Measurements from ENCODE around the gene NDUFAF8.
A peak's percentile ranks its signal among the peaks of the same experiment; 100 is the strongest.

The NDUFAF8 gene

DNA sequence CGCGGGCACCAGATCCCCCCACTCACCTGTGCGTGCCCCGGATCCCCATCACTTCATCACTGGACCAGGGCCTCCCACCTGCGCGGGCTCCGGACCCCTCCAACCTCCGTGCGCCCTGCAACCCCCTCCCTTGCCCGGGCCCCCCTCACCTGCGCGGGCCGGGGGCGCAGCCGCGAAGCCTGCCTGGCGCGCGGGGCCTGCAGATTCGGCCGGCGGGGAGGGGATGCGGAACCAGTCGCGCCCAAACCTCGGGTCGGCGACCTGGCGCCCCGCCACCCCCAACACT lies 16.6 kb upstream of the NDUFAF8 start:
- no peak for TF ChIP-seq POLR2AphosphoS5 (IDR thresholded peaks at IDR 0.05; ENCODE audit: low read depth, low read length)
- TF ChIP-seq SIN3A (IDR thresholded peaks at IDR 0.05; ENCODE audit: borderline replicate concordance, insufficient read depth, low read length) = no peak
- no peak for TF ChIP-seq FOXP2 (optimal IDR thresholded peaks at IDR 0.05; ENCODE audit: borderline replicate concordance, extremely low read depth, extremely low read length, insufficient read depth)
- TF ChIP-seq, protein P1, sequence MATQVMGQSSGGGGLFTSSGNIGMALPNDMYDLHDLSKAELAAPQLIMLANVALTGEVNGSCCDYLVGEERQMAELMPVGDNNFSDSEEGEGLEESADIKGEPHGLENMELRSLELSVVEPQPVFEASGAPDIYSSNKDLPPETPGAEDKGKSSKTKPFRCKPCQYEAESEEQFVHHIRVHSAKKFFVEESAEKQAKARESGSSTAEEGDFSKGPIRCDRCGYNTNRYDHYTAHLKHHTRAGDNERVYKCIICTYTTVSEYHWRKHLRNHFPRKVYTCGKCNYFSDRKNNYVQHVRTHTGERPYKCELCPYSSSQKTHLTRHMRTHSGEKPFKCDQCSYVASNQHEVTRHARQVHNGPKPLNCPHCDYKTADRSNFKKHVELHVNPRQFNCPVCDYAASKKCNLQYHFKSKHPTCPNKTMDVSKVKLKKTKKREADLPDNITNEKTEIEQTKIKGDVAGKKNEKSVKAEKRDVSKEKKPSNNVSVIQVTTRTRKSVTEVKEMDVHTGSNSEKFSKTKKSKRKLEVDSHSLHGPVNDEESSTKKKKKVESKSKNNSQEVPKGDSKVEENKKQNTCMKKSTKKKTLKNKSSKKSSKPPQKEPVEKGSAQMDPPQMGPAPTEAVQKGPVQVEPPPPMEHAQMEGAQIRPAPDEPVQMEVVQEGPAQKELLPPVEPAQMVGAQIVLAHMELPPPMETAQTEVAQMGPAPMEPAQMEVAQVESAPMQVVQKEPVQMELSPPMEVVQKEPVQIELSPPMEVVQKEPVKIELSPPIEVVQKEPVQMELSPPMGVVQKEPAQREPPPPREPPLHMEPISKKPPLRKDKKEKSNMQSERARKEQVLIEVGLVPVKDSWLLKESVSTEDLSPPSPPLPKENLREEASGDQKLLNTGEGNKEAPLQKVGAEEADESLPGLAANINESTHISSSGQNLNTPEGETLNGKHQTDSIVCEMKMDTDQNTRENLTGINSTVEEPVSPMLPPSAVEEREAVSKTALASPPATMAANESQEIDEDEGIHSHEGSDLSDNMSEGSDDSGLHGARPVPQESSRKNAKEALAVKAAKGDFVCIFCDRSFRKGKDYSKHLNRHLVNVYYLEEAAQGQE (IDR thresholded peaks at IDR 0.05; ENCODE audit: insufficient read depth in 1 of 2, low read depth in 2 of 2, low read length in 2 of 2) = no peak
- no peak for TF ChIP-seq TAF1 (IDR thresholded peaks at IDR 0.05; ENCODE audit: borderline replicate concordance, insufficient read depth, low read length)

DNA sequence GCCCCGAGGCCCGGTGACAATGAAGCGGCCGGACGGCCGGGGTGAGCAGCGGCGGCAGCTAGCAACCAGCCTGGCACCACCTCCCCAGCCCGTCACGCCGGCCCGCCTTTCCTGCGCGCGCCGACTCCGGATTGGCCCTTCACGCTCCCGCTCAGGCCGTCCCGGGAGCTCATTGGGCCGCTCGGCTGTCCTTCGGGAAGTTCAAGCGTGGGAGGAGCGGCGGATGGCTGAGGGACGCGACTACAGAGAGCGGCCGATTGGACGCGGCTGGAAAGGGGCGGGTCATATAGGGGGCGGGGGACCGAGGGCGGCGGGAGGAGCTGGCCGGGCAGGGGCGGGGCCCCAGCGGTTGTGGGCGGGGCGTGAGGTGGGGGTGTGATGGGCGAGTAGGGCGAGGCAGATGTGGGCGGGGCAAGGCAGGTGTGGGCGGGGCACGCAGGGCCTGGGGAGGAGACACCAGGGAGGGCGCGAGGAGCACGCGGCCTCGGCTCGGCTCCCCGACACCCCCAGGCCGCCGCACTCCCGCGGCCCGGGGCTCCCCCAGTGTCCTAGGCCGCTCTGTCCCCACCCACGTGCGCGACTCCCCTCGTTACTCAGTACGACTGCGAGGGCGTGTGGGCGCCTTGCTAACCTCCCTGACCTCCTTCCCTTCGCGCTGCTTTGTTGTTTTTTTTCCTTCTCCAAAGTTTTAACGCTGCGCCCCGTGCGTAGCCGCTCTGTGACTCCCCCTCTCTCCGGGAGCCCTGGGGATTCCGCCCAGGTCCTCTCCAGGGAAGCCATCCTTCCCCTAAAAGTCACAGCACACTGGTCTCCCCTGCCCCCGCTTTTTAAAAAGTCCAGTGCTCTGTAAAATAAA lies 16.0 kb upstream of the NDUFAF8 start, which contains the start of gene CEP131:
Gene CEP131, minus strand, starts transcription at position 60 of the 856 bp plus-strand sequence. CDS start 2,909 bp downstream, outside the sequence.
- no peak for TF ChIP-seq SIN3A (IDR thresholded peaks at IDR 0.05; ENCODE audit: borderline replicate concordance, insufficient read depth, low read length)
- peak; percentile 80 for TF ChIP-seq FOXP2 (optimal IDR thresholded peaks at IDR 0.05; ENCODE audit: borderline replicate concordance, extremely low read depth, extremely low read length, insufficient read depth)
- TF ChIP-seq TAF1 (IDR thresholded peaks at IDR 0.05; ENCODE audit: borderline replicate concordance, insufficient read depth, low read length) = no peak
- TF ChIP-seq POLR2AphosphoS5 (IDR thresholded peaks at IDR 0.05; ENCODE audit: low read depth, low read length) = peak; percentile 38; the same call in 1 of the 2 replicates
- TF ChIP-seq, protein P1 (IDR thresholded peaks at IDR 0.05; ENCODE audit: insufficient read depth in 1 of 2, low read depth in 2 of 2, low read length in 2 of 2) = no peak

DNA sequence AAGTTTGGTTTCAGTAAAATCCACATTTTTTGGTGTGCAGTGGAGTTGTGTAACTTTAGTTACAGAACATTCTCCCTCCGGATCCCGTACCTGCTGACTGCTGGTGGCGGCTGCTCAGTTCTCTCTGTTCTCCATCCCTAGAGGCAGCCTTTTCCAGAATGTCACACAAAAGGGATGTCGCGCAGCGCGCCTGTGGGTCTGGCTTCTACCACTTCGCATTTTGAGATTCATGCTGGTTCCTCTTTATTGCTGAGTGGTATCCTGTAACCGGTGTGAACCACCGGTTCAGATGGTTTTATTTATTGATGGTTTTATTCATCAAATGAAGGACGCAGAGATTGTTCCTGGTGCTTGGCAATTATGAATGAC lies 15.4 kb upstream of the NDUFAF8 start:
- TF ChIP-seq SIN3A (IDR thresholded peaks at IDR 0.05; ENCODE audit: borderline replicate concordance, insufficient read depth, low read length) = no peak
- TF ChIP-seq FOXP2 (optimal IDR thresholded peaks at IDR 0.05; ENCODE audit: borderline replicate concordance, extremely low read depth, extremely low read length, insufficient read depth) = no peak
- TF ChIP-seq TAF1 (IDR thresholded peaks at IDR 0.05; ENCODE audit: borderline replicate concordance, insufficient read depth, low read length) = no peak
- TF ChIP-seq, protein P1 (IDR thresholded peaks at IDR 0.05; ENCODE audit: insufficient read depth in 1 of 2, low read depth in 2 of 2, low read length in 2 of 2) = no peak
- TF ChIP-seq POLR2AphosphoS5 (IDR thresholded peaks at IDR 0.05; ENCODE audit: low read depth, low read length) = no peak

DNA sequence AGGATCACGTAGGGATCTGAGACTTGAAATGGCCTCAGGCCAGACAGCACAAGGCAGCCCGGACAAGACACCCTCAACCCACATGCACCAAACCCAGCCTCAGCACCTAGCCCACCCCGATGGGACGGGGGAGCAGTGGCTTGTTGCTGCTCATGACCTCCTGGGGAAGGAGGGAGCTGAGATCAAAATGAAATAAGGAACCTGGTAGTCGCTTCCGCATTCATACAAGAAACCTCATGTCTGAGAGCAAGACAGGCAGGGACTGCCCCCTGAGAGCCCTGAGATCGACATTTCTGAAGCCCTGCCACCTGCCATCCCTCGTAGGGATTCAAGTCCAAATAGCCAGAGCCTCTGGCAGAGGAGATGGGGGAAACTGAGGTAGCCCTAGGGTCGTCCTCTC lies 10.7 kb upstream of the NDUFAF8 start:
- TF ChIP-seq POLR2AphosphoS5 (IDR thresholded peaks at IDR 0.05; ENCODE audit: low read depth, low read length) = no peak
- TF ChIP-seq FOXP2 (optimal IDR thresholded peaks at IDR 0.05; ENCODE audit: borderline replicate concordance, extremely low read depth, extremely low read length, insufficient read depth) = no peak
- no peak for TF ChIP-seq SIN3A (IDR thresholded peaks at IDR 0.05; ENCODE audit: borderline replicate concordance, insufficient read depth, low read length)
- TF ChIP-seq, protein P1 (IDR thresholded peaks at IDR 0.05; ENCODE audit: insufficient read depth in 1 of 2, low read depth in 2 of 2, low read length in 2 of 2) = no peak
- TF ChIP-seq TAF1 (IDR thresholded peaks at IDR 0.05; ENCODE audit: borderline replicate concordance, insufficient read depth, low read length) = no peak
